K562 (cell line): ENCODE measurements around the gene SRP9. TPM values are rescaled to one million over a fixed set of nuclear protein-coding genes. Genes with fewer than 3 reads are reported as not detected.

ENCODE experiments used
- CBFA2T3 ChIP-seq: fragments of 450-650 bp; IDR thresholded peaks from 2 replicates; pipeline ENCODE4 v1.6.1; 2017
- CBX5 ChIP-seq: IDR thresholded peaks from 2 replicates; pipeline ENCODE4 v1.6.1; 2014; ENCODE audit warnings: low read depth, borderline replicate concordance
- HNRNPLL ChIP-seq: fragments of 200-400 bp; formaldehyde crosslinking; IDR thresholded peaks from 2 replicates; pipeline ENCODE4 v1.6.1; 2017; ENCODE audit warnings: low read length, low read depth, mild to moderate bottlenecking; ENCODE audit not compliant: poor library complexity, severe bottlenecking
- KDM5B ChIP-seq: fragments of 200-600 bp; sonication (generic); IDR thresholded peaks from 2 replicates; pipeline ENCODE4 v1.6.1; 2012; ENCODE audit warnings: low read depth, mild to moderate bottlenecking, moderate library complexity, low read length, control low read depth, inconsistent platforms; ENCODE audit not compliant: insufficient replicate concordance
- LEF1 ChIP-seq: fragments of 450-650 bp; IDR thresholded peaks from 2 replicates; pipeline ENCODE4 v1.6.1; 2016; ENCODE audit warnings: mild to moderate bottlenecking
- MAZ ChIP-seq, 2 experiments: fragments of 450-650 bp in 1 of 2; sonication (generic) in 1 of 2; formaldehyde crosslinking; IDR thresholded peaks in 1 of 2; conservative IDR thresholded peaks in 1 of 2; 2 replicates each; pipeline versions ENCODE4 v1.4.0 to v1.5.0; 2020; ENCODE audit warnings: mild to moderate bottlenecking in 1 of 2, missing genetic modification reagents in 1 of 2
- SMAD4 ChIP-seq: fragments of 250-450 bp; sonication (Bioruptor Pico); conservative IDR thresholded peaks from 2 replicates; pipeline ENCODE4 v1.8.0; 2021; ENCODE audit warnings: inconsistent platforms, mild to moderate bottlenecking, moderate library complexity
- USF2 ChIP-seq: sonication (generic); formaldehyde crosslinking; IDR thresholded peaks from 2 replicates; pipeline ENCODE4 v1.5.0; 2020; ENCODE audit warnings: missing genetic modification reagents
- ZFP91 ChIP-seq: sonication (generic); formaldehyde crosslinking; IDR thresholded peaks from 2 replicates; pipeline ENCODE4 v1.8.0; 2022; ENCODE audit warnings: mild to moderate bottlenecking, missing genetic modification reagents
- ZNF639 ChIP-seq, 2 experiments: fragments of 200-800 bp in 1 of 2; sonication (Bioruptor generic) in 1 of 2; sonication (generic) in 1 of 2; formaldehyde crosslinking in 1 of 2; IDR thresholded peaks in 1 of 2; conservative IDR thresholded peaks in 1 of 2; 2 replicates each; pipeline versions ENCODE4 v1.5.0 to v1.6.1; 2016 to 2020; ENCODE audit warnings: missing compliant biosample characterization in 1 of 2, missing genetic modification characterization in 1 of 2, missing genetic modification reagents in 1 of 2
- polyA plus RNA-seq, 8 experiments: library from polyadenylated mRNA; depleted of rRNA in 4 of 8; stranded (reverse) in 5 of 8; unstranded in 3 of 8; fragments of >200 nt; fragmentation: Nextera tagmentation in 2 of 8; fragmentation: Illumina TruSeq in 1 of 8; extraction: Ambion mirVana in 2 of 8; extraction: Trizol in 1 of 8; gene quantifications; 2 replicates each; pipeline versions ENCODE4 v1.2.1 to v1.2.3, GENCODE V29; 2011 to 2014; ENCODE audit warnings: inconsistent platforms in 1 of 8, missing spikeins in 1 of 8
- total RNA-seq, 7 experiments: library from RNA; depleted of rRNA in 6 of 7; stranded (reverse); fragments of >200 nt in 6 of 7; fragmentation: Illumina TruSeq in 2 of 7; extraction: Trizol in 2 of 7; gene quantifications; 2 replicates each; pipeline versions ENCODE4 v1.2.1 to v1.2.3, GENCODE V29; 2011 to 2021; ENCODE audit warnings: low replicate concordance in 1 of 7

The SRP9 gene
- total and polyA plus RNA-seq, 9 of the 15 experiments (the other 6 are each of a cell fraction or from before 2014, with no cell fraction given): 273 to 1,892 (median 668) TPM

DNA sequence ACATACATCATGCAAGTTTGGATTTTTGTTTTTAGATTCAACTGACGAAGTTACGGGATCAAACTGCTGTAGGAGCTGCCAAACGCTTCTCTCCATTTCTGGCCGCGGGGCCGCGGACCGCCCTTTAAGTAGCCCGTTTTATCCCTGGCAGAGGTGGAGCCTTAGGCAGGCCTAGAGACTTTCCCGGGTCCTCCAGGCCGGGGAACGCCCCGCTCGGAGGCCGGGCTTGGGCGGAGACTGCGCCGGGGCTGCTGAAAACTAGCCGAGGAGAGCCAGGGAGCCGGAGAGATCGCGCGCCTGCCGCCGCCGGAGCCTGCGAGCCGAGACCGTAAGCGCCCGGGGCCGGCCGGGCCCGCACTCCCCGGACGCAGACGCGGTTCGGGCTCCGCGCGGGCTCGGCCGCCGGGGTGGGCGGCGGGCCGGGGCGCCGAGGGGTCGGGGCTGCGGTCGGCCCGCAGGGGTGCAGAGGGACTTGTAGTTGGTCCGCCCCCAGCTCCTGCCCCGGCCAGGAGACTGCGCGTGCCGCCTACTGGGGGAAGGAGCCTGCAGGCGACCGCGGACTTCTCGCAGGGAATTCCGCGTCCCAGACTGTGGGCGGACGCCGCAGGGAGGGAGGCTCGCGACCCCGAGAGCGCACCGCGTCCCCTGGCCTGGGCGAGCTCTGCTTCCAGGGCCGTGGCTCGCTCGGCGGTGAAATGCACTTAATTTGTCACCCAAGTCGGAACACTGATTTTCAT, 32.4 kb downstream of the SRP9 start, which contains the start of gene EPHX1 (continued):
- no peak for TF ChIP-seq ZNF639 (CRISPR knock-in tag; conservative IDR thresholded peaks at IDR 0.05 in 1 of 2, IDR thresholded peaks at IDR 0.05 in 1 of 2)
- TF ChIP-seq CBFA2T3: no peak
- TF ChIP-seq LEF1: no peak
- peak; percentile 77 for TF ChIP-seq SMAD4
- peak in 1 of 2 experiments; percentile 67; a peak in 1 of 4 replicates for TF ChIP-seq MAZ (CRISPR knock-in tag; conservative IDR thresholded peaks at IDR 0.05 in 1 of 2, IDR thresholded peaks at IDR 0.05 in 1 of 2)
- no peak for TF ChIP-seq CBX5
- TF ChIP-seq KDM5B: peak; percentile 71
- TF ChIP-seq USF2 (CRISPR knock-in tag): peak; percentile 1; the same call in 1 of the 2 replicates
- peak; percentile 78 for TF ChIP-seq HNRNPLL
- TF ChIP-seq ZFP91 (CRISPR knock-in tag): peak; percentile 55; the same call in 1 of the 2 replicates
